Measurements from ENCODE around the gene LBHD2.
A peak's percentile ranks its signal among the peaks of the same experiment; 100 is the strongest.

Gene LBHD2

DNA sequence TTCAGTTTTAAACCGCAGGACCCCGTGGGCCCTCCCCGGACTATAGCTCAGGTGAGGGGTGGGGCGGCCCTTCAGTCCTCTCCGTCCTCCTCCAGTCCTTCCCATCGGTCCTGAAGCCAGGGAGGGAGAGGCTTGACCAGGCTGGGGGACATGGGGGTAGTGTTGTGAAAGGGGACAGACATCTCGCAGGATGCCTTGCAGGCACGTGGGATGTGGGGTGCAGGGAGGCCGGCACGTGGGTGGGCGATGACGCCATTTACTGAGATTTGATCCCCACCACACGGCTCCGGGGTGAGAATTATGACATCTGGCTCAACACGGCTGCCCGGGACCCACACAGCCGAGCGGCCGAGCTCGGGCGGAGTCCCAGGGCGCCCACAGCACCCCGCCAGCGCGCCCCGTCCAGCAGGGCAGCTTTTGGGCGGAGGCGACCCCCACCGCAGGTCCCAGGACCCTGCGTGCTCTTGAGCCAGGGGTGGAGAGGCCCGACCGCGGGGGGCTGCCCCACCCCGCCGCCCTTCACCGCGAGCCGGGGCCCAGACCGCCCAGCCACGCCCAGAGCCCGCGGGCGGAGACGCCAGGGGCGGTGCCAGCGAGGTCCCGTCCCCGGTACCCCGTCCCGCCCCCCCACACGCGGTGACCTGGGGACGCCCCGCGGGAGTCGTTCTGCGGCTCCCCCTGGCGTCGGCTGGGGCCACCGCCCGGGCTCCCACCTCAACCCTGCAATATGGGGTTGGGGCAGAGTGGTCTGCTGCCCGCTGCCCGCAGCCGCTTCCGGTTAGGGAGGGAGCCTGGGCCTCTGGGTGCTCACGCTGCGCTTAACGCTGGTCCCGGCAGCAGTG lies 7.3 kb downstream of the LBHD2 start:
- peak; percentile 63 for DNase-seq

DNA sequence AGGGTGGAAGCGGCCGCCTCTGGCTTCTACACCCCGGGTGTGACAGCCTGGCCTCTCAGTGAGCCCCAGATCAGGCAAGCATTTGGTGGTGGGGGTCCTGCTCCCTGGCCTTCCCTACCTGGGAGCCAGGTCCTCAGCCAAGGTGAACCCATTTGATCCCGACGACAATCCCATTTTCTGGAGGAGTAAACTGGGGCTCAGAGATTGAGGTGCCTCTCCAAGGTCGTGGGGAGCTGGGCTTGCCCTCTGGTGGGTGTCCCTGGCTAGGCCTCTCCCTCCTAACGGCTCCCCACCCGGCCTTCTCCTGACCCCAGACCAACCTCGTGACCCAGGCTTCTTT lies 7.8 kb downstream of the LBHD2 start:
- DNase-seq = no peak

- no peak for DNase-seq
These were observed 9.9 kb downstream of the LBHD2 start for GRCh38 chr14:103093856-103094405.

DNA sequence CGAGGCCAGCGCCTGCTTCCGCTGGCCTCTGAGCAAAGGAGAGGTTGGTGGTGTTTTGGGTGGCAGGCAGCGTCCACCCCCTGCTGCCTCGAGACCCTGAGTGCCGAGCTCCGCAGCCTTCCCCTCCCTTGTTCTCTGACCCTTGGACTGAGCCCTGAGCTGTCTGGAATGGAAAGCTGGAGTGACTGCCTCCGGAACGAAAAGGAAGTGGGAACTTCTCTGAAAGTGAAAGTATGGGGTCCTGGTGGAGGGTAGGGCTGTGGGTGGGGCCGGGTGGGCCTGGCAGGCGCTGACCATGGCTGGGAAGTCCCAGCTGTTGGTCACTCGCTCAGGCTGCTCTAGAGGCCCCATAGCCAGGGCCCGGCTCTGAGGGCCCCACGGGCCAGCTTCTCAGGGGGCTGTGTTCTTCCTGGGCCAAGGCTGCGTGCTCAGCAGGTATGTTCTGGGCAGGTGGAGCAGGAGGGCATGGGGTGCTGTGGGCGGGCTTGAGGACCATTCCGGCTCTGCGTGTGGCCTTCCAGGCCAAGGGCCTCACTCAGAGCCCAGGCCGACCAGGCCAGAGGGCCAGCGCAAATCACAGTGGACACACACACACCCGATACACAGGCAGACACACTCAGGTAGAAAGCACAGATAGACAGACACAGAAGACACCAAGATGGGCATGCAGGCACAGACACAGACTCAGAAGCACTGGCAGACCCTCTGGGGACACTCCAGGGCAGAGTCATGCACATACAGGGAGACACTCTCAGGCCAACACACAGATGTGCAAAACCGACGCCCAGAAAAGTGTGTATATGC lies 10.6 kb downstream of the LBHD2 start, which contains the start of gene EXOC3L4:
TSS of gene EXOC3L4 (plus strand) at position 320 of the 804 bp plus-strand sequence. CDS start 5,495 bp downstream, outside the sequence.
- DNase-seq = no peak

- DNase-seq = no peak
These were observed 11.3 kb downstream of the LBHD2 start for GRCh38 chr14:103095210-103095778.

- no peak for DNase-seq
These were observed 12.4 kb downstream of the LBHD2 start for GRCh38 chr14:103096387-103096786.

- no peak for DNase-seq
These were observed 13.4 kb downstream of the LBHD2 start for GRCh38 chr14:103097244-103097993.

DNA sequence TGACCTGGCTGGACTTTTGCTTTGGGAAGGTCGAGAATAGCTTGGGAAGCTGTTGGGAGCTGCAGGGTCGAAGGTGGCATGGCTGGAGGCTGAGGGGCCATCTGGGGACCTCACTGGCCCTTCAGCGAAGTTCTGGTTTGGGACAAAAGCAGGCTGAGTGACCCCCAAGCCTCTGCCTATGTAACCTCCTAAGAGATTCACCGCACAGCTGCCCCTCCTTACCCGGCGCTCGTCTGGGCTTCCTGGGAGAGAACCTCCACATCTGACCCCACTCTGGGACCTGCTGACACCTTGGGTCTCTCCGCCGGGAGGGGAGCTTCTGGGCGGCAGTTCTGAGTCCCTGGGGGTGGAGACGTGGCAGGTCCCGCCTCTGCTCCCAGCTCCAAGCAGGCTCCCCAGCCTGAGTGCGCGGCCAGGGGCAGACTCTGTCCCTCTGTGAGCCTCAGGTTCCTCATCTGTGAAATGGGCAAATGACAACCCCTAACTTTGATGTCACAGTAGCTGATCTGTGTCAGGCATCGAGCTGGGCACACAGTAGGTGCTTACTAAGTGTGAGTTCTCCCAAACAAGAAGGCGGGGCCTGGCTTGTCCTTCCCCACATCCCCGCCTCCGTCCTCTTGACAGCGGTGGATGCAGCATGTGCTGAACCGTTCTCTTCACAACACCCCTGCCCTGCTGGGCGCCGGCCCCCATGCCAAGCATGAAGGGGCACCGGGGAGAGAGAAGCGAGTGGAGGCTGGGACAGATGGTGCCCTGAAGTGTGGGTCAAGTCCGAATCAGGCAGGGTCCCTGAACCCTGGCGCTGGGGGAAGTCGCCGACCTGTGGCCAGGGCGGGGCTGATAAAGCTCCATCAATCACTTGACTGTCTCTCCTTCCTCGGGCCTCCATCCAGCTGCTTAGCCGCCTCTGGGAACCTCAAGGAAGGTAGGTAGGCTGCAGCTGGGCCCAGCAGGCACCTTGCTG lies 14.3 kb downstream of the LBHD2 start:
- DNase-seq = no peak

DNA sequence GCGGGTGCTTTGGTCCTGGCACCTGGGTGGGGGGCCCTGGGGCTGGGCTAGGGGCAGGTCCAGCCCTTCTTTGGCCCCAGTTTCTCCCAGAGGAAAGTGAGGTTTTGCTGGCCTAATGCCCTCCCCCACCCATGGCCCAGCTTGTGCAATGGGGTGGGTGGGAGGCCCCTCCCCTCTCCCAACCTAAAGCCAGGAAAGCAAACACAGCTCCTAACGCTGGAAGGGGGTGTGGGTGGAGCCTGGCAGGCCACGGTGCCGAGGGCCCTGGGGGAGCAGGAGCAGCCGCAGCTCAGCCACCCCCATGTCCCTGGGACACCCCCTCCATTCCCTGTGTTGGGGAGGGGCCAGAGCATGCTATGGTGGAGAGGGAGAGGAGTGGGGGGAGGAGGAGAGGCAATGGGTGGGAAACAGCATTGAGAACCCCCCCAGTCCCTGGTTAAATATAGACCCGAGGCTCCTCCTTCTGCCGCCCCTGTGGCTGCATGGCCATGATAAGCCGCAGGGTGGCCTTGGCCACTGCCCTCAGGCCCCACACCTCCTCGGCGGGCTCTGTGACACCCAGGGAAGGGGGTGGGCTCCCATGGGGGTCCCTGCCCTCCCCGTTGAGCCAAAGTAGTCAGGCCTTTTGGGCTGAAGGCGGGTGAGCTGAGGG lies 15.2 kb downstream of the LBHD2 start:
- no peak for DNase-seq

DNA sequence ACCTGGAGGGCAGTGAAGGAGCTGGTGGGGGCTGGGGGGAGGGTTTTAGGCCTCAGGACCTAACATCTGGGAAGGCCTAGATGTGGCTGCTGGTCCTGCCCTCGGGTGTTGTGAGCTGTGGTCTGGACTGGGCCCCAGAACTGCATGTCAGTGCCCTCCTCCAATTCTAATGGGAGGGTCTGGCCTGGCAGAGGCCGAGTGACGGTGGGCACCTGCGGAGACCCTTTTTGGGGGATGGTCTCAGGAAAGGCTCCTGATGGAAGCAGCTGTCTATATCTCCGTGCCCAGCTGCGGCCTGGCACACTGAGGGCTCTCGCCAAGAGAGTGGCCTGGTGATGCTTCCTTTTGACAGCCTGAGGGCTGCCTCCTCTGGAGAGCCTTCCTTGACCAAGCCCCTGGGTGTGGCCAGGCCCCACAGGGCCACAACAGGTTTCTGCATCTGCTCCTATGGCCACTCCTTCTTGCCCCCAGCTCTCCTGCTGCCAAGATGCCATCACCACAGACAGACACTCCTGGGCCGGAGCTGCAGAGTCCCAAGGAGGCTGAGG lies 15.8 kb downstream of the LBHD2 start:
- DNase-seq = no peak

DNA sequence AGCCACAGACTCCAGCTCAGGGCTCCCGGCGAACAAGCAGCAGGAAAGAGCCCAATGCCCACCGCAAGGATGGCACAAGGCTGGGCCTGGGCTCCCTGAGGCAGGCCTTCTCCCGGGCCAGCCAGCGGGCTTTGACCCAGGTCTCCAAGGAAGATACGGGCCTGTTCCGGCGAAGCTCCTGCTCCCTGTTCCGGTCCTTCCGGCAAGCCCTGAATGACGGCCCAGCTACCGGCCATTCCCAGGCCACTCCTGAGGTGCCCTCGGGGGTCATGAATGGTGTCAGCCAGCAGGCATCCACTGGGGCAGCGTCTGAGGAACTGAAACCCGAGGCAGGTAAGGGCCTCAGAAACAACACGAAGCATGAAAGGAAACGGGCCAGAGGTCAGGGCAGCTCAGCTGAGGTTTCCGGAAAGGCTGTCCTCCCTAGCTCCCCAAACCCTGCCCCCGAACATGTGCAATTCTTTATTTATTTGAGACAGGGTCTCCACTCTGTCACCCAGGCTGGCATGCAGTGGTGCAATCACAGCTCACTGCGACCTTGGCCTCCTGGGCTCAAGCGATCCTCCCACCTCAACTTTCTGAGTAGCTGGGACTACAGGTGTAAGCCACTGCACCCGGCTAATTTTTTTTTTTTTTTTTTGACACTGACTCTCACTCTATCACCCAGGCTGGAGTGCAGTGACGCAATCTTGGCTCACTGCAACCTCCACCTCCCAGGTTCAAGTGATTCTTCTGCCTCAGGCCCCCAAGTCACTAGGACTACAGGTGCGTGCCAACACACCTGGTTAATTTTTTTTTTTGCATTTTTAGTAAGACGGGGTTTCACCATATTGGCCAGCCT lies 16.5 kb downstream of the LBHD2 start:
- no peak for DNase-seq

- DNase-seq = no peak
These were observed 17.4 kb downstream of the LBHD2 start for GRCh38 chr14:103101257-103101962.

- DNase-seq = no peak
These were observed 18.1 kb downstream of the LBHD2 start for GRCh38 chr14:103101963-103102688.

DNA sequence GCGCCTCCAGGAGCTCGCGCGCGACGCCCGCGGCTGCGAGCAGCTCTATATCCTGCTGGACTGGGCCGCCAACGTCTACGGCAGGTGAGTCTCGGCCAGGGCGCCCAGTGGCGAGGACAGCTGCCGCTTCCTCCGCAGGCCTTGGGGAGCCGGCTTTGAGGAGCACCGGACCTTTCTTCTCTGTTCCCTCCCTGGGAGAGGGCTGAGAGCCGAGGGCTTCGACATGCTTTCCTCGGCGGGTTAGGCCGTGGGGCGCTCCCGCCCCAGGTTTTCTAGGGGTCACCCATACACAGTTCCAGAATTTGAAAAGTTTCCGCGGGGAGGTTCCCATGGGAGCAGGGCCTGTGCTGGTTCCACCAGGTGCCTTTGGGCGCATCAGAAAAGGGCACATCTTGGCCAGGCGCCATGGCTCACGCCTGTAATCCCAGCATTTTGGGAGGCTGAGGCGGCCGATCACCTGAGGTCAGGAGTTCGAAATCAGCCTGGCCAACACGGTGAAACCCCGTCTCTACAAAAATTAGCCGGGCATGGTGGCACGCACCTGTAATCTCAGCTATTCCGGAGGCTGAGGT lies 18.8 kb downstream of the LBHD2 start:
- DNase-seq = no peak

DNA sequence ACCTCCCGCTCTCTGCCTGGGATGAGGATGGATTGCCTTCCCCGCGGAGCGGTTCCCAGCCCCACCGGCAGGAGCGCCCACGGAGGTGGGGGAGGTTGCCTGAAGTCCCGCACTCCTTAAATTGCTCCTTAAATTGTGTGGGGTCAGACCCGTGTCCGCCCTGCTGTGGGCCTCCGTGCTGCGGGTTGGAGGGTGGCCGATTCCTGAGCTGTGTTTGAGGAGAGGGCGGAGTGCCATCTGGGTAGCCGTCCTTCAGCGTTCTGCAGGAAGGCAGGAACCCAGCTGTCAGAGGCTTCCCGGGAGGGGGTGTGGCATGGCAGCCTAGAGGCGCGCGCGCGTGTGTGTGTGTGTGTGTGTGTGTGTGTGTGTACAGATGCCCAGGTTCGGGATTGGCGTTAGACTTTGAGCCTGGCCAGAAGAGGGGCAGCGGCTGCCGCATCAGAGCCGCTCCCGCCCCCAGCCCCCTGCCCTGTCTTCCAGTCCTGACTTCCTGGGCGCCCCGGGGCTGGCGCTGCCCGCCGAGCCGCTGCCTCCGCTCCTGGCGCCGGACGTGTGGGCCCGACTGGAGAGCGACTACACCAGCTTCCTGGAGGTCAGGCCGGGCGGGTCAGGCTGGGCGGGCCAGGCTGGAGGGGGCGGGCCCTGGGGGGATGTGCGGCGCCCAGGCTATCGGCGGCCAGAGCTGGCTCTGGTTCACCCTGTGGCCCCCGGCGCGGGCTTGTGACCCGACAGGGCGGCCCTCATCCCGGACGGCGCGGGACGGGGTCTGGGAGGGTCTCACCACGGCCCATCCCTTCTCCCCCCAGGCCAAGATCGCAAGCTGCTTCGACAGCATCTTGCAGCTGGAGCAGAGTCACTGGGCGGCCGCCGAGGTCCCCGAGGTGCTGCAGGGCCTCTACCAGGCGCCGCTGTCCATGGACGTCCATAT lies 19.7 kb downstream of the LBHD2 start:
- no peak for DNase-seq

DNA sequence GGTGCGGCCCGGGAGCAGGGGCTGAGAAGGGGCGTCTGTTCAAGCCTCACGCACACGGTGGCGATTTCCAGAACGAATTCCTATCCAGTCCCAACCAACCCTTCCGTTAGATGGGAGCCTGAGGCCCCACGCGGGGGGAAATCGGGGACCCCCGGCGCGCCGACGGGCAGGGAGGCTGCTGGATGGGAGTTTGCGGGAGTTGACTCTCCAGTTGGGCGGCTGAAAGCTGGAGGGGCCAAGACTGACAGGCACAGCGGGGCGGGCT lies 20.3 kb downstream of the LBHD2 start:
- DNase-seq = no peak

All from central memory CD4-positive, alpha-beta T cell (primary cell).